Liver (tissue), 9 donors: Measurements from ENCODE around the gene ANAPC13. TPM values are rescaled to one million over a fixed set of nuclear protein-coding genes. Genes with fewer than 3 reads are reported as not detected.
A peak's percentile ranks its signal among the peaks of the same experiment; 100 is the strongest.

Source experiments
- DNase-seq: peaks from one replicate; pipeline ENCODE4 v3.0.0-alpha.2; 2017; ENCODE audit warnings: low spot score
- H3K27ac ChIP-seq, 2 donors: one replicate each; pipeline ENCODE4 v1.7.0; 2013; ENCODE audit warnings: inconsistent platforms in 2 of 2, low read length in 2 of 2, control low read depth in 1 of 2, low read depth in 1 of 2, mild to moderate bottlenecking in 1 of 2
- H3K27me3 ChIP-seq, 4 donors: one replicate each; pipeline versions ENCODE4 v1.6.1 to v1.7.0; 2013; ENCODE audit warnings: low read length in 3 of 4, inconsistent platforms in 1 of 4, mild to moderate bottlenecking in 1 of 4, moderate library complexity in 1 of 4; ENCODE audit not compliant: control insufficient read depth in 4 of 4, insufficient read depth in 4 of 4
- H3K36me3 ChIP-seq, 4 donors: one replicate each; pipeline versions ENCODE4 v1.6.1 to v1.7.0; 2013; ENCODE audit warnings: low read length in 3 of 4, mild to moderate bottlenecking in 3 of 4, low read depth in 1 of 4, moderate library complexity in 1 of 4; ENCODE audit not compliant: control insufficient read depth in 4 of 4, insufficient read depth in 3 of 4
- H3K4me1 ChIP-seq, 4 donors: one replicate each; pipeline versions ENCODE4 v1.6.1 to v1.7.0; 2013; ENCODE audit warnings: low read length in 3 of 4, mild to moderate bottlenecking in 3 of 4, moderate library complexity in 1 of 4; ENCODE audit not compliant: control insufficient read depth in 4 of 4, insufficient read depth in 4 of 4
- H3K4me3 ChIP-seq, 3 donors: one replicate each; pipeline versions ENCODE4 v1.6.1 to v1.7.0; 2013; ENCODE audit warnings: low read length in 3 of 3, control low read depth in 1 of 3, low read depth in 1 of 3, mild to moderate bottlenecking in 1 of 3
- H3K9ac ChIP-seq, 2 donors: one replicate each; pipeline ENCODE4 v1.7.0; 2013; ENCODE audit warnings: low read length in 2 of 2, mild to moderate bottlenecking in 2 of 2, moderate library complexity in 2 of 2, control low read depth in 1 of 2, low read depth in 1 of 2
- H3K9me3 ChIP-seq, 4 donors: one replicate each; pipeline versions ENCODE4 v1.6.1 to v1.7.0; 2013; ENCODE audit warnings: low read length in 3 of 4; ENCODE audit not compliant: control insufficient read depth in 4 of 4
- FOXA2 ChIP-seq: IDR thresholded peaks from 2 replicates; pipeline ENCODE4 v1.6.1; 2016; ENCODE audit warnings: antibody characterized with exemption
- JUND ChIP-seq, 2 donors: IDR thresholded peaks; 2 replicates each; pipeline ENCODE4 v1.6.1; 2016; ENCODE audit warnings: antibody characterized with exemption in 2 of 2
- RAD21 ChIP-seq, 2 donors: IDR thresholded peaks; 2 replicates each; pipeline ENCODE4 v1.6.1; 2016; ENCODE audit warnings: antibody characterized with exemption in 2 of 2, mild to moderate bottlenecking in 2 of 2
- RXRA ChIP-seq, 2 donors: IDR thresholded peaks; 2 replicates each; pipeline ENCODE4 v1.6.1; 2017 to 2018; ENCODE audit warnings: antibody characterized with exemption in 2 of 2, mild to moderate bottlenecking in 1 of 2
- SP1 ChIP-seq: IDR thresholded peaks from 2 replicates; pipeline ENCODE4 v1.6.1; 2018; ENCODE audit warnings: antibody characterized with exemption, mild to moderate bottlenecking
- TAF1 ChIP-seq: conservative IDR thresholded peaks from 2 replicates; pipeline ENCODE4 v1.6.1; 2016; ENCODE audit warnings: antibody characterized with exemption, mild to moderate bottlenecking
- YY1 ChIP-seq: IDR thresholded peaks from 2 replicates; pipeline ENCODE4 v1.6.1; 2016; ENCODE audit warnings: antibody characterized with exemption, mild to moderate bottlenecking
- WGBS: extraction: QIAGEN DNeasy Blood & Tissue Kit; methylation state at CpG from one replicate; pipeline ENCODE4 v1.1.7; 2013; 5-methylcytosine and 5-hydroxymethylcytosine counted together
- polyA plus RNA-seq, 2 donors: library from polyadenylated mRNA; stranded (reverse) in 1 of 2; unstranded in 1 of 2; fragments of 200-250 nt in 1 of 2; fragments of >200 nt in 1 of 2; fragmentation: Nextera tagmentation in 1 of 2; extraction: Ambion mirVana in 1 of 2; gene quantifications; one replicate each; pipeline versions ENCODE4 v1.2.1 to v1.2.3, GENCODE V29; 2013 to 2015
- total RNA-seq, 2 donors: library from RNA; depleted of rRNA; stranded (reverse); fragments of >200 nt; gene quantifications; one replicate each; pipeline ENCODE4 v1.2.3, GENCODE V29; 2014
- TF ChIP-seq, protein P1 (sequence below): IDR thresholded peaks from 2 replicates; pipeline ENCODE4 v1.6.1; 2016; ENCODE audit warnings: antibody characterized with exemption, mild to moderate bottlenecking
- TF ChIP-seq, protein P2 (sequence below): IDR thresholded peaks from 2 replicates; pipeline ENCODE4 v1.6.1; 2016; ENCODE audit warnings: antibody characterized with exemption
- TF ChIP-seq, protein P3 (sequence below): IDR thresholded peaks from 2 replicates; pipeline ENCODE4 v1.6.1; 2016; ENCODE audit warnings: antibody characterized with exemption
- TF ChIP-seq, protein P4 (sequence below): fragments of 150-350 bp; IDR thresholded peaks from 2 replicates; pipeline ENCODE4 v1.5.1; 2017; ENCODE audit warnings: improper control_type of control experiment, low read depth, low read length; ENCODE audit not compliant: missing input control
- donor health status: healthy.
- donor health status: healthy.
- donor health status: healthy.
- donor health status: healthy.
- donor health status: healthy.

The ANAPC13 gene
- total and polyA plus RNA-seq, 4 donors: 20.9 to 80.9 (median 38.2) TPM

DNA sequence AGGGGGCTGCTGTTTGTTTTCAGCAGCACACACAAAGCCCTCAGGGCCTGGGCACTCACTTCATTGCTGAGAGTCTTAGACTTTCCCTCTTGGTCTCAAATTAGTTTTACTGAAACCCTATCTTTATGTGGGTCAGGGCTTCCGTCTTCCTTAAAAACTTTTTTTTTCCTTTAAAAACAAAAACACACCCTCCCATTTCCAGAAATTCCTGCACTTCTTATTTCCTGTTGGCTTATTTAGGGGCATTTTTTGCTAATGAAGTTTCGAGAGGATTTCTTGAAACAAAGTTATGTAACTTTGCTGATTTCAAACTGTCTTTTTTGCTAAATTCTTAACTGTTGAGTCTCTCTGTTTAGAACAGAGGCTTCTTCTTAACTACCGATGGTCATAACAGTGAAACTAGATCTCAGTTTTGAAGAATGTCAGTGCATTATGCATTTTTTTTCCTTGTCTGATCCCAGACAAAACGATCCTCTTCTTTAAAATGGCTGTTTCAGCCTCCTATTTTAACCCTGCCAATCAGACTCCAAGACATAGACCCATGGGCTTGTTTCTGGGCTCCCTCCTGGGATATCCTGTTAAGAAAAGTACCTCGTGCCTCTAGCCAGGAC is 23.3 kb downstream of the ANAPC13 start:
- peak overlapping the region; percentile 43 to 69 for H3K27ac ChIP-seq
- H3K36me3 ChIP-seq: no peaks in the 10 kb centered on the region
- H3K9ac ChIP-seq: no peak overlapping the region
- no peaks in the 10 kb centered on the region for H3K27me3 ChIP-seq
- 68% methylated on average over 5 of the region's 5 CpGs for WGBS
- TF ChIP-seq RAD21 (IDR thresholded peaks at IDR 0.05) (peak in 1 of 2 donors; percentile 21), YY1 (no peak), SP1 (peak; percentile 28)
- H3K9me3 ChIP-seq: no peaks in the 10 kb centered on the region
- H3K4me1 ChIP-seq: no peaks in the 10 kb centered on the region
- H3K4me3 ChIP-seq: no peak overlapping the region
- DNase-seq: no peak

DNA sequence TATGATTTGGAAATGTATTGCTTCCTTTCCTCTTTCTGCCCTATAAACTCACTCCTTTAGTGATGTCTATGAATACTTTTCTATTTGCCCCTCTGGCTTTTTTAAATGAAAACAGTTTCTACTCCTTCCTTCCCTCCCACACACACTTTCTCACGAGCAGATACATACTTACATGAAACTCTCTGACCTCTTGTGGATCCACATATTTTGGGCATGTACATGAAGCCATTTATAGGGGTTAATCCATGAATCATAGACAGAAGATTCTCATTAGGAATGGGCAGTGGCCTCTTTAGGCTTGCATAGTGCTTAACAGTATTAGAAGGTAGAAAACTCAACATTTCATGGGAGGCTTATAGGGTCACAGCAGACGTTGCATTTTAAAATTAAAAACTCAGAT is 24.8 kb downstream of the ANAPC13 start:
- no peak overlapping the region for H3K9ac ChIP-seq
- WGBS: 77% methylated on average over 2 of the region's 2 CpGs
- no peak for TF ChIP-seq FOXA2
- TF ChIP-seq SP1: no peak
- TF ChIP-seq, protein P1, sequence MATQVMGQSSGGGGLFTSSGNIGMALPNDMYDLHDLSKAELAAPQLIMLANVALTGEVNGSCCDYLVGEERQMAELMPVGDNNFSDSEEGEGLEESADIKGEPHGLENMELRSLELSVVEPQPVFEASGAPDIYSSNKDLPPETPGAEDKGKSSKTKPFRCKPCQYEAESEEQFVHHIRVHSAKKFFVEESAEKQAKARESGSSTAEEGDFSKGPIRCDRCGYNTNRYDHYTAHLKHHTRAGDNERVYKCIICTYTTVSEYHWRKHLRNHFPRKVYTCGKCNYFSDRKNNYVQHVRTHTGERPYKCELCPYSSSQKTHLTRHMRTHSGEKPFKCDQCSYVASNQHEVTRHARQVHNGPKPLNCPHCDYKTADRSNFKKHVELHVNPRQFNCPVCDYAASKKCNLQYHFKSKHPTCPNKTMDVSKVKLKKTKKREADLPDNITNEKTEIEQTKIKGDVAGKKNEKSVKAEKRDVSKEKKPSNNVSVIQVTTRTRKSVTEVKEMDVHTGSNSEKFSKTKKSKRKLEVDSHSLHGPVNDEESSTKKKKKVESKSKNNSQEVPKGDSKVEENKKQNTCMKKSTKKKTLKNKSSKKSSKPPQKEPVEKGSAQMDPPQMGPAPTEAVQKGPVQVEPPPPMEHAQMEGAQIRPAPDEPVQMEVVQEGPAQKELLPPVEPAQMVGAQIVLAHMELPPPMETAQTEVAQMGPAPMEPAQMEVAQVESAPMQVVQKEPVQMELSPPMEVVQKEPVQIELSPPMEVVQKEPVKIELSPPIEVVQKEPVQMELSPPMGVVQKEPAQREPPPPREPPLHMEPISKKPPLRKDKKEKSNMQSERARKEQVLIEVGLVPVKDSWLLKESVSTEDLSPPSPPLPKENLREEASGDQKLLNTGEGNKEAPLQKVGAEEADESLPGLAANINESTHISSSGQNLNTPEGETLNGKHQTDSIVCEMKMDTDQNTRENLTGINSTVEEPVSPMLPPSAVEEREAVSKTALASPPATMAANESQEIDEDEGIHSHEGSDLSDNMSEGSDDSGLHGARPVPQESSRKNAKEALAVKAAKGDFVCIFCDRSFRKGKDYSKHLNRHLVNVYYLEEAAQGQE: no peak
- TF ChIP-seq, protein P2, sequence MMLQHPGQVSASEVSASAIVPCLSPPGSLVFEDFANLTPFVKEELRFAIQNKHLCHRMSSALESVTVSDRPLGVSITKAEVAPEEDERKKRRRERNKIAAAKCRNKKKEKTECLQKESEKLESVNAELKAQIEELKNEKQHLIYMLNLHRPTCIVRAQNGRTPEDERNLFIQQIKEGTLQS: no peak
- no peak for TF ChIP-seq JUND (IDR thresholded peaks at IDR 0.05)
- no peak for TF ChIP-seq RAD21 (IDR thresholded peaks at IDR 0.05)
- TF ChIP-seq, protein P3, sequence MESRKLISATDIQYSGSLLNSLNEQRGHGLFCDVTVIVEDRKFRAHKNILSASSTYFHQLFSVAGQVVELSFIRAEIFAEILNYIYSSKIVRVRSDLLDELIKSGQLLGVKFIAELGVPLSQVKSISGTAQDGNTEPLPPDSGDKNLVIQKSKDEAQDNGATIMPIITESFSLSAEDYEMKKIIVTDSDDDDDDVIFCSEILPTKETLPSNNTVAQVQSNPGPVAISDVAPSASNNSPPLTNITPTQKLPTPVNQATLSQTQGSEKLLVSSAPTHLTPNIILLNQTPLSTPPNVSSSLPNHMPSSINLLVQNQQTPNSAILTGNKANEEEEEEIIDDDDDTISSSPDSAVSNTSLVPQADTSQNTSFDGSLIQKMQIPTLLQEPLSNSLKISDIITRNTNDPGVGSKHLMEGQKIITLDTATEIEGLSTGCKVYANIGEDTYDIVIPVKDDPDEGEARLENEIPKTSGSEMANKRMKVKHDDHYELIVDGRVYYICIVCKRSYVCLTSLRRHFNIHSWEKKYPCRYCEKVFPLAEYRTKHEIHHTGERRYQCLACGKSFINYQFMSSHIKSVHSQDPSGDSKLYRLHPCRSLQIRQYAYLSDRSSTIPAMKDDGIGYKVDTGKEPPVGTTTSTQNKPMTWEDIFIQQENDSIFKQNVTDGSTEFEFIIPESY: no peak
- TF ChIP-seq TAF1: no peak
- TF ChIP-seq, protein P4, sequence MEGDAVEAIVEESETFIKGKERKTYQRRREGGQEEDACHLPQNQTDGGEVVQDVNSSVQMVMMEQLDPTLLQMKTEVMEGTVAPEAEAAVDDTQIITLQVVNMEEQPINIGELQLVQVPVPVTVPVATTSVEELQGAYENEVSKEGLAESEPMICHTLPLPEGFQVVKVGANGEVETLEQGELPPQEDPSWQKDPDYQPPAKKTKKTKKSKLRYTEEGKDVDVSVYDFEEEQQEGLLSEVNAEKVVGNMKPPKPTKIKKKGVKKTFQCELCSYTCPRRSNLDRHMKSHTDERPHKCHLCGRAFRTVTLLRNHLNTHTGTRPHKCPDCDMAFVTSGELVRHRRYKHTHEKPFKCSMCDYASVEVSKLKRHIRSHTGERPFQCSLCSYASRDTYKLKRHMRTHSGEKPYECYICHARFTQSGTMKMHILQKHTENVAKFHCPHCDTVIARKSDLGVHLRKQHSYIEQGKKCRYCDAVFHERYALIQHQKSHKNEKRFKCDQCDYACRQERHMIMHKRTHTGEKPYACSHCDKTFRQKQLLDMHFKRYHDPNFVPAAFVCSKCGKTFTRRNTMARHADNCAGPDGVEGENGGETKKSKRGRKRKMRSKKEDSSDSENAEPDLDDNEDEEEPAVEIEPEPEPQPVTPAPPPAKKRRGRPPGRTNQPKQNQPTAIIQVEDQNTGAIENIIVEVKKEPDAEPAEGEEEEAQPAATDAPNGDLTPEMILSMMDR: no peak
- no peak for TF ChIP-seq RXRA (IDR thresholded peaks at IDR 0.05)
- no peak for DNase-seq
- no peaks in the 10 kb centered on the region for H3K4me1 ChIP-seq
- H3K27ac ChIP-seq: no peak overlapping the region
- no peak overlapping the region for H3K4me3 ChIP-seq
- H3K36me3 ChIP-seq: no peaks in the 10 kb centered on the region
- no peaks in the 10 kb centered on the region for H3K27me3 ChIP-seq
- no peaks in the 10 kb centered on the region for H3K9me3 ChIP-seq
